ENCODE data around the gene TNS3.
"Not testable (repeated sequence)": the region's sequence is repeated elsewhere in the genome, so short reads cannot be mapped to it uniquely, and the experiment has no call there.

Gene TNS3

DNA sequence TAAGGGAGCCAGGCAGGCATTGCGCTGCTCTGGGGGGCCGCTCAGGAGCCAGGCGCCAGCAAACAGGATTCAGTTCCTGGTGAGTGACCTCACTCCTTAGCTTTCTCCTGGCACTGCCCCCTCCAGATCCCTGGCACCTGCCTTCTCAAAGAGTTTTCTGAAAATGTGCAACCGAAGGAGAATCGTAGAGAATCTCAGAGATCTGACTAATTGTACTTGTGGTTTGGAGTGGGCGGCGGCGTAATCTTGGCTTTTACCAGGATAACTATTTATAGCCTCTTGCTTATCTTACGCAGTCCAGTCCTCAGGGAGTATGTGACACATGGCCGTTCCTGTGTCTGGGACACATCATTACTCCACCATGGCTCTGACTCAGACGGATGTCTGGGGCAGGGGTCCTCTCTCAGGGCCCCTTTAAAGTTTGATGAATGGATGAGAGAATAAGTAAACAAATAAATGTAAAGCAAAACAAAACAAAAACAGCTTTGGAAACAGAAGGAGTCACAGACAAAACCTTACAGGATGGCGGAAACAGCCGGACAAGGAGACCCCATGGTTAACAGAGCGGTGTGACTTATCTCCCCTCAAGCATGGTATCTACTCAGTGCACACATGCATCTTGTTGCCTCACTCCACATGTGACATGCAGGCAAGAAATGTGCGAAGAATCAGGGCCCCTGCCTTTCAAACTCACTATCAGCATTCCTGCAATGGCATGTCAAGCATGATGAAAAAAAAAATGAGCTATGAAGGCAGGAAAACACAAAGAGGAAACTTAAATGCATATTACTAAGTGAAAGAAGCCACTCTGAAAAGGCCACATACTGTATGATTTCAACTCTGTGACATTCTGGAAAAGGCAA lies 99.7 kb downstream of the TNS3 start:
- no peak for DNase-seq

DNA sequence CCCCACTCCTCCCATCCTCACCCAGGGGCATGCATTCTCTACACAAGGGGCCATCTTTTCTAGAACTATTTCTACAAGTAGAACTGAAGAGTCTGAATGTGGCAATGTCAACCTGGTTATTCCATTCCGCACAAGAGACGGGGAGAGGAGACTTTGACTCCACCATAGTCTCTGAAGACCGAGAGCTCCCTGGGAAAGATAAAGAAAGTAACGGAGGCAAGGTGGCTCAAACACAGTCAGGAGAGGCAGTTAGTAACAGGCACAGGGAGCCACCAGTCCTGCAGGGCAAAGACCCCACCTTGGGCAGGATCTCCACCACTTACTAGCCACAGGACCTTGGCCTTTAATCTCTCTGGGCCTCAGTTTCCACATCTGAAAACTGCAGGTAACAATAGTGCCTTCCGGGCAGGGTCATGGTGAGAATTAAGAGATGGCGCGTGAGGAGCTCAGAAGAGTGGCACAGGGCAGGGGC lies 100.3 kb downstream of the TNS3 start:
- DNase-seq: no peak

DNA sequence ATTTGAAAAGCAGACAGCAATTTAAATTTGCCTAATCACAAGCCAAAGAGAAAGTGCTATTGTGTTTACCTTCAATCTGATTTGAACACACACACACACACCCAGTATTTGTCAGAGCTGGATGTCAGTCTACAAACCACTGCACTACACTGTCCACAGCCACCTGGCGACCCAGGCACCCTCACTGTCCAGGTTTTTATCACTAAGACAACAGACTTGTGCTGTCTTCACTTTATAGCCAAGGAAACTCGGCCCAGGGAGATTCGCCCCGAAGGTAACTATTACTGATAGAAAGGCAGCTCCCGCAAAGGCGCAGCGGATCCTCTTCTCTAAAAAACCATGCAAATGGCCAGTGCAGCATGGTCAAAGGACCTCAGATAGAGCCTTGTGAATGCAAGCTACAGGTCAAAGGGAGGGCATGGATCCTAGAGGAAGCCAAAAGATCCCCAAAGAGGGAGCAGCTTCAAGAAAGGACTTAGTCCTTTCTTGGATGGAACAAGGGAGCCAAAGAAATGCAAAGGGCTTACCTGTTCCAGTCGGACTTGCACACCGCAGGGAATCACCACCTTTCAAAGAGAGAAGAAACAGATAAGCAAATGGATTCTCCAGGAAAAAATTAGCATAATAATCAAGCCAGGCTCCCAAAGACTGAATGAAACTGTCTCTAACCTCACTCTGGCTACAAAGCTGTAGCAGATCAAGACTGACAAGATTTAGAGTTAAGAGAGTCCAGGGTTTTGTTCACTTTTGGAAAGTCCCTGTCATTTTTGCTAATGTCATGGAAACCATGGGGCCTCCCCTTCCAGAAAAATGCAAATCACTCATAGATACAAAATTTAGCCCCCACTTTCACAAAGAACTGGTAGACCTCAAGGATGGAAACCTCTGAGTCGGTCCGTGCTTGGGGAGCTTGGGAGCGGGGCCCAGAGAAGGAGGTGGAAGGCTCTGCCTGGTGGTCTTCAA lies 101.1 kb downstream of the TNS3 start:
- DNase-seq: no peak

DNA sequence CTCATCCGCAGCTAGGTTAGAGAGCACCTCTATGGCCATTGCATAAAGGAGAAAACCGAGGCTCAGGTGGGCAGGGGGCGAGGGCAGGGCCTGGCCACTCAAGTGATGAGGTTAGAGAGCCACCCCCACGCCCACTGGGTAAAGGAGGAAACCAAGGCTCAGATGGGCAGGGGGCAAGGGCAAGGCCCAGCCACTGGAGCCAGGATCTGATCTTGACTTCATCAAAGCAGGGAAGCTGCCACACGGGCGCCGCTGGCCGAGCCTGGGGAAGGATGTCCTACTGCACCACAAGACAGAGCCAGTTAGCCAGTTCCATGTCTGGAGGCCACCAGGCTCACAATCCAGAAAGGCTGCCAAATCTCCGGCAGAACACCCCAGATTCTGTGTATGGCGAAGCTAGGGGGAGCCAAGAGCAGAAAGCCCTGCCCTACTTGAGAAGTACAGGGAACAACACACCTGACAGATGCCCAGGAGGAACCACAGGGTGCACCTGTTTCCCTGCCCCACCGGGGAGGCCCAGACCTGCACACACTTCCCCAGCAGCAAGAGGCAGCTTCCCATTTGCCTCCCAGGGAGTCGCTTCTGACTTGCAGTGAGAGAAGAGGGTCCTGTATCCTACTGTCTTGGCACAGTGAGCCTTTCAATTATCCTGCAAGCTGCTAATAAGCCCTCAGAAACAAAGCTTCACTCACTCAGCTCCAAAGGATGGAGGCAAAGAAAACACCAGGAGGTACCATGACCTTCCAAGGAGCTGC lies 101.9 kb downstream of the TNS3 start:
- DNase-seq: no peak

DNA sequence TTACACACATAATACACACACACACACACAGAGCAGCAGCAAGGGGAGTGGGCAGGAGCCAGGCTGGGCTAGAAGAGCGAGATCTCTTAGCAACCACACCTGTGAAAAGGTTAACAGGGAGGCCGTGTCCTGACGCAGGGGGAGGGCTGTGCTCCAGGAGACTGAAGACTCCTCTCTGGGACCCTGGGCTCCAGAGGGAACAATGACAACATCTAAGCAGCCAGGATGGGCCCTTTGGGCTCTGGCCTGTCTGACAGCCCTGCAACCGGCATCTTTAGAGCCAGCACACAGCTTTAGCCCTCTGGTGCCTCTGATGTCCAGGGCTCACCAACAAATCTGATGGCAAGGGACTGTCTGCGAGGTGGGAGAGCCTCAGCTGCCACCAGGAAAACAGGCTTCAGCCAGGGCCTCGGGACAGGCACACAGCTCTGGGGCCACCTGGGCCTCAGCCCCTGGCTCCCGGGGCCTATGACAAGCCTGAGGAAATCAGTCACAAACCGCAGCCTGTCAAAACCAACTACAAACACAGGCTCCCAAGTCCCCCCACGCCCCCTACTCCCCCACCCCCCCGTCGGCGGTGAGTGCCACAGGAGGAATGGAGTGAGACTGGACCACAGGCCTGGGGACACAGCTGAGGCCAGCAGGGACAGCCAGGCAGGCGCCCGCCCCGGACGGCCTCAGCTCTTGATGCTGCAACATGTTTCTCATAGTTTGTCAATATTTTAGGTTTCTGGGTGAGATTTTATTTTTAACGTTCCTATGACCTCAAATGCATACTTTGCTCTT lies 102.8 kb downstream of the TNS3 start:
- DNase-seq: no peak

DNA sequence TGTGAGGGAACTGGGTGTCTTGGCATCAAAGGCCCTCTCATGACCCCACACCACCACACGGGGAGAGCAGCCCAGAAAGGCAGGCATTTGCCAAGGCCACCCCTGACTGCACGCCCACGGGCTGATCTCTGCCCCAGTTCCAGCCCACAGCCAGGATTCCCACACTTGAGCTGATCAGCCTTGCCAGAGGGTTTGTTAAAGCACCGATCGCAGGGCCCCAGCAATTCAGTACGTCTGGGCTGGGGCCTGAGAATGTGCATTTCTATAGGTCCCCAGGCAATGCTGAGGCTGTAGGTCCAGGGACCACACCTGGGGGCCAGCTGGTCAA lies 103.9 kb downstream of the TNS3 start:
- no peak for DNase-seq

DNA sequence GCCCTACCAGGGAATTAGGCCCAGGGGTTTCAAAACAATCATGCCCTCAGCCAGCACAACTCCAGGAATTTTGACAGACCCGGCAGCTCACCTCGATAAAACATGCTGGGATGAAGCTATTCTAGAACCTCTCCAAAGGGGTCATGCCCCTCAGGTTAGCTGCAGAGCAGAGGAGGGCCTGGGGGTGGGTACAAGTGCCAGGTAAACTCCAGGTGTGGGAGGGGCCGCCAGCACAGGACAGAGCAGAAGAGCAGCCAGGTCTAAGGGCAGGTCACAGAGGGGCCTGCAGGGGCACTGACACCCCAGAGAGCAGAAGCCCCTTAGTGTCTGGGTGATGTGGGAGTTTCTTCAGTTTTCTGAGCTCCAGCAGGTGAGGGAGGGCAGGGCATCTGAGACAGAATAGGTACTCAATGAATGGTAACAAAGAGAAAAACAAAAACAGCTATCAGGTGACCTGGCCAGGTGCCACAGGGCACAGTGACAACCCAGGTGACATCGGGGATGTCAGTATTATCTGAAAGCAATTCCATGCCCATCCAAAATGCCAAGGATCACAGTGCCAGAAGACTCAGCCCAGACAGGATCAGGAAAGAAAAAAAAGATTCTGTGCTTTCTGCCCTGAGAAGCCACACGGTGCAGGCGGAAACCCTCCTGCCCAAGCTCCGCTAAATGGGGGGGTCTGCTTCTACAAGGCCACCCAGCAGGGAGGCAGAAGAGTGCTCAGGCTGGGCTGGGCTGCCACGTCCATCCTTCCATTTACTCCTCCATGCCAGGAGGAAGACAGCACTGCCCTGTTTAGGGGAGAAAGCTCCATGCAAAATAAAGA lies 104.5 kb downstream of the TNS3 start:
- no peak for DNase-seq

DNA sequence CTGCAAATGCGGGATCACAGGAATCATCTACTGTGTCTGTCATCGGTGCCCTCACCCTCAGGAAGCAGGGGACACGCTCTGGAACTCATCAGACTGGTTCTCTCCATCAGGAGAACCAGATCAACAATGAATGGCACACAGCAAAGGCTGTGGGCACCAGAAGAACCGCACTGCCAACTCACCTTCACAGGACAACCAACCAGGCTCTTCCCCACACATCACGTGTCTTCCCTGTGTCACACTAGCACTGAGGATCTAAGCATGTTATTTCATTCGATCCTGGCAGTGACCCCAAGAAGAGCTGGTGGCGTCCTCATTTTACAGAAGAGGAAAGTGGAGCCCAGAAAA lies 106.1 kb downstream of the TNS3 start:
- no peak for DNase-seq

DNA sequence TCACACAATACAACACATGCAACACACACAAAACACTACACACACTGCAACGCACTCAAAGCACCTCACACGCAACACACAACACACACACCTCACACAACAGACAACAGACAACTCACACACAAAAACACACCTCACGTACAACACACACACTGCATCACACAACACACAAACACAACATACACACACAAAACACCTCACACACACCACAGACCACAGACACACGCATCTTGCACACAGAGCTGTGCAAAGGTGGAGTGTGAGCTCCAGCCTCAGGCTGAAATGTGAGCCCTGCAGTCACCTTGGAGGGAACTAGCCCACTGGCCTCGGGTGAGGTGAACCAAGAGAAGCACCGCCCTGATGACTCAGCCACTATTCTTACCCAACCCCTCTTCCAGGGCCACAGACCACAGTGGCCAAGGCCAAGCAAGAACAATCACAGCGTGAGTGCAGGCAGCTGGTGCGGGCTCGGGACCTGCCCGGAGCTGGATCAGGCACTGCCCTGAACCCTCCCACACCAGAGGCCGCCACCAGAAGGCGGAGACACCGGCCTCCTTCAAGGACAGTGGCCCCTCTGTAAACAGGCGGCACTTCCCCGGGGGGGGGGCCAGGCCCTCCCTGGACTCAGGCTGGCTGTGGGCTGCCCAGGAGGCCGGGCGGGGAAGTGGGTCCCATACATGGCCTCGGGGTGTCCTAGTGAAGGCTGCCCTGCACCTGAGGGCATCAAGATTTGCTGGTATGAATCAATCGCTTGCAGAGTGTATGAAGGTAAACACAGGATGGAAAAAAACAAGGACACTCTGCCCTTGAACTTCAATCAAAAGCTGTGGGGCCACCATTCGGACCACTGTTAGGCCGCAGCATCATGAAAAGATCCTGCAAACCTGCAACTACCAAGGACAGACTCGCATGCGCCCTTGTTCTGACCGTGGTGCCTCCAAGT lies 106.7 kb downstream of the TNS3 start:
- DNase-seq: no peak

DNA sequence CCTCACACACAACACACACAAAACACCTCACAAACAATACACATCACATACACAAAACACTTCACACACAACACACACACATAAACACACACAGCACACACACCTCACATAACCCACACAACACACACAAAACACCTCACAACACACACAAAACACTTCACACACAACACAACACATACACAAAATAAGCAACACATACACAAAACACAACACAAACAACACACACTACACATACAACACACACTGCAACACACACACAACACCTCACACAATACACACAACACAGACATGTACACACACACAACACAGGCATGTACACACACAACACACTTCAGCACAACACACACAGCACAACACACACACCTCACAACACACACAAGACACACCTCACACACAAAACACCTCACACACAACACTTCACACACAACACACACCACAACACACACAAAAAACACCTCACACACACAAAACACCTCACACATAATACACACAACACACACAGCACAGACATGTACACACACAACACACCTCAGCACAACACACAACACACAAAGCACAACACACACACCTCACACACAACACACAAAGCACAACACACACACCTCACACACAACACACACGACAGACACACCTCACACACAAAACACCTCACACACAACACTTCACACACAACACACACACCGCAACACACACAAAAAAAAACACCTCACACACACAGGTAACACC lies 107.5 kb downstream of the TNS3 start:
- DNase-seq: no peak

DNA sequence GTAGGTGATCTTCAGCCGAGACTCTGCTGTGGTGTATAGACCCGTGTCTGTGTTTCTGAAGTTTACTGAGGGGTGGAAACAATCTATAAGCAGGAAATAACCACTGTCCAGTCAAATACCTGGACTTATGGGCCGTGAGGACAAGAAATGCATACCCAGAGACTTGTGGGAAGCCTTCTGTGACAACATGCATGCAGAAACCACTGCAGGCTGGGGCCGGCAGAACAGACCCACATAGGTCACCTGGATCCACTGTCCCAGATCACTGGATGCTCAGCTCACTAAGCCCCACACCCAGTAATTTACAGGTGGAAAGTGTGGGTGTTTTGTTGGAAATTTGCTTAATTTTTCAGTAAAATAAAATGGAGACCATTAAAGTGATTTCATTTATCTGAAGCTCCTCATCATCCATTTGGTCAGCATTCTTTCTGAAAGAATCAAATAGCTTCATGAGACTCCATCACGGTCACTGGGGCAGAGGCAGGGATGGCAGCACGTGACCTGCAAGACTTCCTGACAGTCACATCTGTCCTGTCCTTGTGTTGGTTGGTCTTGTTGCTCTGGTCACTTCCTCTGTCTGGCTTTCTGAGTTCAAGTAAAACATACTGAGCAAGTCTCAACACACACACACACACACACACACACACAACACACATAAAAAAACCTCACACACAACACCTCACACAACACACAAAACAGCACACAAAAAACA lies 108.3 kb downstream of the TNS3 start:
- no peak for DNase-seq

DNA sequence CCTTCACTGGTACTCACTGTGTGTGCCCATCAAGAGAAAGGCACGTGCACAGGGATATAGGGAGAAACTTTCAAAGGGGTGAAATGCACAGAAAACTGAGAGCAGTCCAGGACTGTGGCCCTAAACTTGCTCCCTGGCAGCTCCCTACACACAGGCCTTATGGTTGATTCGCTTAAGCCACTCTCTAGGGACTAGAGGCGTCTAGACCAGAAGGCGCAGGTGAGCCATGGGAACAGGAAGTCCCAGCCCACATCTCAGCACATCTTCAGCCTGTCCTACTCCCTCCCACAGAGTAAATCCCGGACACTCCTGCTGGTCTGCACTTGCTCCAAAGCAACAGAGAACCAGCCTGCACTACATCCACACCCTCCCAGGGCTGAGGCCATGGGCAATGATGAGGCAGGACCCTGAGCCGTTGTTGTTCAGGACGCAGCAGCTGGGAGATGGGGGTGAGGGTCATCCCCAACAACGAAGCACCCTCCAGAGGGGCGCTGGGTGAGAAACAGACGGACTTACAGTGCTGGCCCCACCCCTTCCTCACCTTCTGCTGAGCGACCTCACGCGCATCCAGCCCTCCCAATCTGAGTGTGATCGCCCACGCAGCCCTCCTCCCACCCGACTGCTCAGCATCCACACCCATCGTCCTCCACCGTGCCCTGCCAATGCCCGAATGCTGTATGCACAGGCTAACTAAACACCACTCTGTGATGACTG lies 109.3 kb downstream of the TNS3 start:
- DNase-seq: no peak

DNA sequence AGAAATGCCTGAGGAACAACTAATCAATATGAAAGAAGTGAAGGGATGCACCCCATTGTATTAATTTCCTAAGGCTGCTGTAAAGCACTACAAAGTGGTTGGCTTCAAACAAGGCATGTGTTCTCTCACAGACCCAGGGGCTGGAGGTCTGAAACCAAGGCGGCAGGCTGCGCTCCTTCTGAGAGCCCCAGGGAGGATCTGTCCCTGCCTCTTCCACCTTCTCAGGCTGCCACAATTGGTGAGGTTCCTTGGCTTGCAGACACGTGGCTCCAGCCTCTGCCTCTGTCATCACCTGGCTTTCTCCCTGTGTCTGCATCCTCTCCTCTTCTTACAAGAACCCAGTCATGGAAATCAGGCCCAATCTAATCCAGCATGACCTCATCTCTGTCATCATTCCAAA lies 110.1 kb downstream of the TNS3 start:
- no peak for DNase-seq

DNA sequence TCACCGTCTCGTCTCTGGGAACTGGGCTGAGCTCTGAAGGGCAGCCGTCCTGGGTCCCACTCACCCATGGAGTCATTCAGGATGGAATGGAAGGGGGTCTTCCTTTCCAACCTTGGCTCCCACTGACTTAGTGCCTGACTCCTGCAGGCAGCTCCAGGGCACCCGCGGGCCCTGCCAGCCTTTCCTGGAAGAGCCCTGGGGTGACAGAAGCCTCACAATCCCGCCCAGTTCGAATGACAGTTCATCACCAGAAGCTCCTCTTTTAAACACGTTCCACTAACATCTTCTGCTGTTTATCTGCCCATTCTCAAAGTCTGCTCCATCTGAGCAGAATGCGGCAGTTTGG lies 110.6 kb downstream of the TNS3 start:
- DNase-seq: no peak

DNA sequence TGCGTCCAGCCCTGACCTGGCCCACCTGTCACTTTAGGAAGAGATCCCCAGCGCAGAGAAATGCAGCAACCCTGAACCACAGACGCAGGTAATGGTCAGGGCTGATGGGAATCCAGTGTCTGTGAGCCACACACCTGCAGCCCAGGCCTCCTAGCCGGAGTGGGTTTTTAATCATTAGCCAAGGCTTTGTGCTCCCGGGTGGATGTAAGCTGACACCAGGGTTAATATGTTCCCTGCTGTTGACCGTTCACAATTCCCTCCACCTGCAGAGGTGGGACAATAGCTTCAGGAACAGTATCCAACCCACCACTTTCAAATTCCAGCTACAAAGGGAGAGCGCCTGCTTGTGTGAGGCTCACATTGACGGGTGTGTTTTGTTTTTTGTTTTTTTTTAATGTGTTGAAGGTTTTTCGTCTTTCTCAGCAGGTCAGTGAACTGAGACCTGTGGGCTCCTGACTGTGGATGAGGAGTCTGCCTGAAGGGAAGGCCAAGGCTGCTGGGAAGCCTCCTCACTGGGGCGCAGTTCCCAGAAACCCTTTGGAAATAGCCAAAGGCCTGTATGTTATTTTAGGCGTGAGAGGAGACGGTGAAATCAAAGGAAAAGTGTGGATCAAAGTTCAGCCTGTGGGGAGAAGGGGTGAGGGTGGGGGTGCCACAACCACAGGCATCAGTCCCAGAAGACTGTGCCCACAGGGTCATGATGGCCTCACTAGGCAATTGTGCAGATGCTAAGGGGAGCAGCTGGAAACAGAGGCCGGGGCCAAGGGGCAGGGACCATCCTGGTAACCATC lies 111.1 kb downstream of the TNS3 start:
- no peak for DNase-seq

DNA sequence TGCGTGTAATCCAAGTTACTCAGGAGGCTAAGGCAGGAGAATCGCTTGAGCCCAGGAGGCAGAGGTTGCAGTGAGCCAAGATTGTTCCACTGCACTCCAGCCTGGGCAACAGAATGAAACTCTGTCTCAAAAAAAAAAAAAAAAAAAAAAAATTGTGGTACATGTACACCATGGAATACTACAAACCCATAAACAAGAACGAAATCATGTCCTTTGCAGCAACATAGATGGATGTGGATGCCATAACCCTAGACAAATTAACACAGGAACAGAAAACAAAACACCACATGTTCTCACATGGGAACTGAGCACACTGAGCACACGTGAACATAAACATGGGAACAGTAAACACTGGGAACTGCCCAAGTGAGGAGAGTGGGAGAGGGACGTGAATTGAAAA lies 112.1 kb downstream of the TNS3 start:
- not testable (repeated sequence) for DNase-seq

DNA sequence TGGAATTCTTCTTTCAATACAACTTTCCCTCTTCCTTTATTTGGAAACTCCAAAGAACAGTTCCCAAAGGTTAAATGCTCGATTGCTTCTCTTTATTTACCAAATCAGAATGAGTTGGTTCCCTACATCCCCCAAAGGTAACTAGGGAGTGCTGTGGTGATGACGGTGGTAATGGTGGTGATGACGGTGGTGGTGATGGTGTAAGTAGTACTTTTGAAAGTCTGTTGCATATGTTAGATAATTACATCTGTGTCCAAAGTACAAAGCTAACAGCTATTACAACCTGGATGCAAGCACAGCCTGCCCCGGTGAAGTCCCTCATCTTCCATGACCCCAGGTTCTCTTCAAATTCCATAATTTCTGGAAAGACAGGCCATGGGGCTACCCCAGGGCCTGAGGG lies 115.1 kb downstream of the TNS3 start:
- DNase-seq: no peak

DNA sequence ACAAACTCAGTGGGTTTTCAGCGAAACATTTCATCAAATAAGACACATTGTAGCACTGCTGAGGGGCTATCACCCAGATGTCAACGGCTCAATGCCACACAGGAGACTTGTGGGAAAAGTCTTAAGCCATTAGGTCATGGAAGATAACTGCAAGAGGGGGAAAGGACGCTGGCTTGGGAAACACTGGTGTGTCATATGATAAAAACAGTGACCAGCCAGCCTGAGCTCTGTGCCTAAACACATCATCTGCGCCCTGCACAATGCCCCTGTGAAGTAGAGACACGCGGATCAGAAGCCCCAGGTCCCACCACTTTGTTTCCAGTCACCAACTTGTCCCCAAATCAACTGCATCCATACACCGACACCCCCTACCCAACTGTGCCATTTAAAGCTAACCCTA lies 116.7 kb downstream of the TNS3 start:
- DNase-seq: no peak

Measured in stimulated activated CD4-positive, alpha-beta T cell treated with anti-CD3 and anti-CD28 coated beads, Interleukin-4, amount 100 ng/mL, for 24 hours (primary cell).